Measurements from ENCODE around the gene CCDC138.
A peak's percentile ranks its signal among the peaks of the same experiment; 100 is the strongest.
"Not testable (repeated sequence)": the region's sequence is repeated elsewhere in the genome, so short reads cannot be mapped to it uniquely, and the experiment has no call there.

CCDC138 gene

GRCh38 chr2:108786354-108787215 lies at the start of gene CCDC138:
Gene CCDC138 (plus strand): TSS chr2:108786771. CDS start chr2:108786823, 52 bp downstream.
- peak; percentile 89 to 91 for DNase-seq

DNA sequence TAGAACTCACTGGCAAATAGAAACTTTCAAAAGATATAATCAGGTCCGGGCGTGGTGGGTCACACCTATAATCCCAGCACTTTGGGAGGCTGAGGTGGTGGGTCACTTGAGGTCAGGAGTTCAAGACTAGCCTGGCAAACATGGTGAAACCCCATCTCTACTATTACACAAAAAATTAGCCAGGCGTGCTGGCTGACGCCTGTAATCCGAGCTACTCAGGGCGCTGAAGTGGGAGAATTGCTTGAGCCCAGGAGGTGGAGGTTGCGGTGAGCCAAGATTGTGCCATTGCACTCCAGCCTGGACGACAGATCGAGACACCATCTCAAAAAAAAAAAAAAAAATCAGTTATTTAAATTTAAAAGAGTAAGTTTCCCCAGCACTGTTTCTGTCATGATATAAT lies 28.6 kb upstream of the CCDC138 start:
- not testable (repeated sequence) for DNase-seq

DNA sequence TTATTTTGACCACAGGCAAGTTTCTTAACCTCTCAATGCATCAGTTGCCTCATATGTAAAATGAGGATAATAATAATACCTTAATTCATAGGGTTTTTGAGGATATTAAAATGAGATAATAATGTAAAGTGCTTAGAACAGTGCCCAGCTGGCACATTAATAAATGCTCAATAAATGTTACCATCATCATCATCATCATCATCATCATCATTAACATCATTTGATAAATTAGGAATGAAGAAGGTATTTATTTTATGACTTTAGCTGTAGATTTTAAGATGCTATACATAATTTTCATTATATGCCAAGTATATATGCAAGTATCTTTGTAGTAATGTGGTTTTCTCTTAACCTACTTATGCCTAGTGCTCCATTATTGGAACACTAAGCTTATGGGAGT lies 24.0 kb upstream of the CCDC138 start:
- not testable (repeated sequence) for DNase-seq

GRCh38 chr2:108766671-108767070 lies 19.9 kb upstream of the CCDC138 start:
- not testable (repeated sequence) for DNase-seq

GRCh38 chr2:108767859-108768258 lies 18.7 kb upstream of the CCDC138 start:
- not testable (repeated sequence) for DNase-seq

GRCh38 chr2:108776475-108776874 lies 10.1 kb upstream of the CCDC138 start:
- no peak for DNase-seq

- no peak for DNase-seq
Observed at GRCh38 chr2:108778857-108779256, 7.7 kb upstream of the CCDC138 start.

- DNase-seq = no peak
Observed at GRCh38 chr2:108786008-108786353, 590 bp upstream of the CCDC138 start.

DNA sequence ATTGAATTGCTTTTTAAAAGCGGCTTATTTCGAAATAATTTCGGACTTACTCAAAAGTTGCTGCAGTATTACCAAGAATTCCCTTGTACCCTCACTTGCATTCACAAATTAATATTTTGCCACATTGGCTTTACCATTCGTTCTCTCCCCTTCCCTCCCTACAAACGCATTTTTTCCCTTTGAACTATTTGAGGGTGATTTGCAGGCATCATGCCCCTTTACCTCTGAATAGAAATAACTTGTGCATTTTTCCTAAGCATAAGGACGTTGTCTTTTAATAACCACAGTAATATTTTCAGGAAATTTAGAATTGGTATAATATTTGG lies 608 bp downstream of the CCDC138 start:
- no peak for DNase-seq

- no peak for DNase-seq
Observed at GRCh38 chr2:108803045-108803736, 16.6 kb downstream of the CCDC138 start.

DNA sequence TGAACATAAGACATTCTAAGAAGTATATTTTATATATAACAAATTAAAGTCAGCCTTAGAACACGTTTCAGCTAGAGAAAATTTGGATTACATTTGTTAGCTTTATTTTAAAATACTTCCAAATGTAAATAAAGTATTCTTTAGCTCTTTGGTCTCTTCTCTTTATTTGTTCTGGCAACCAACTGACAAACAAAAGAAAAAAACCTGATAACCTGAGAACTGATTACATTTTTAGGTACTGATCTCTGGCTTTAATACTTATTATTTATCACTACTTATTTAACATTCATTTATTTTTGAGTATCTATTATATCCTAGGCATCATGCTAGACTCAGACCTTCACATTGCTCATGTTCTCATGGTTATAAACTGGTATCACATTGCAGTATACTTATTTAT lies 18.5 kb downstream of the CCDC138 start:
- no peak for DNase-seq

DNA sequence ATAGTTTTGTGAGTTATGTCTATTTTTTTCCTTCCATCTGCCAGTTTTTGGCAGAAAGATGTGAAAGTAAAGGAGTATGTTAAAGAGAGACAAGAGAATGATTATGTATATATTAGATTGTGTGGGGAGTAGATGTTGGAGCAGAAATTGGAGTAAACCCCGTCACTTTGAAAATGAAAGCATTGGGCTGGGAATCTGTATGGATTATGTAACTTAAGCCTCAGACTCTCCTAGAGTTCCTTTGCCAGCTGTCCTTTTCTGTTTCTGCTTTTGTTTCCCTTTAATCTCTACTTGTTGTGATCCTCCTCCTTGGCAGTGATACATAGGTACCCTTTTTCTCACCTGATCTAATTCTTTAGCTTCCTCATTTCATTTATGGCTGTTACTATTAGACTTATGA lies 19.2 kb downstream of the CCDC138 start:
- DNase-seq = no peak

GRCh38 chr2:108806371-108807113 lies 20.0 kb downstream of the CCDC138 start:
- no peak for DNase-seq

DNA sequence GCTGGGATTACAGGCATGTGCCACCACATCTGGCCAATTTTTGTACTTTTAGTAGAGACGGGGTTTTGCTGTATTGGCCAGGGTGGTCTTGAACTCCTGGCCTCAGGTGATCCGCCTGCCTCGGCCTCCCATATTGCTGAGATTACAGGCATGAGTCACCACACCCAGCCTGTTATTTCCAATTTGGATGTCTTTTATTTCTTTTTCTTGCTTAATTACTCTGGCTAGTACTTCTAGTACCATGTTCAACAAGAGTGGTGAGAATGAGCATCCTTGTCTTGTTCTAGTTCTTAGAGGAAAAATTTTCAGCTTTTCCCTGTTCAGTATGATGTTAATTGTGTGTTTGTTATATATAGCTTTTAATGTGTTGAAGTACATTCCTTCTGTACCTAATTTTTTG lies 23.4 kb downstream of the CCDC138 start:
- no peak for DNase-seq

- DNase-seq = no peak
Observed at GRCh38 chr2:108810993-108811957, 24.7 kb downstream of the CCDC138 start.

DNA sequence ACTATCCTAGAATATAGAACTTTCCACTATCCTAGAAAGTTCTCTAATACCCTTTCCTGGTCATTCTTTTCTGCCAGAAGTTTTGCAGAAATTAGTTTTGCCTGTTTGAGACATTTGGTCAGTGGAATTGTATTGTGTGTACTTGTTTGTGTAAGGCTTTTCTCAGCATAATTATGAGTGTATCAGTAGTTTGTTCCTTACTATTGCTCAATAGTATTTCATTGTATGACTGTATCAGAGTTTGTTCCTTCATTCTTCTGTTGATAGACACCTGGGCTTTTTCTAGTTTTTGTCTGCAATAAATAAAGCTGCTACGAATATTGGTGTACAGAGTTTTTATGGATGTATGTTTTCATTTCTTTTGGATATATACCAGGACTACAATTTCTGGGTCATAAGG lies 27.2 kb downstream of the CCDC138 start:
- no peak for DNase-seq

DNA sequence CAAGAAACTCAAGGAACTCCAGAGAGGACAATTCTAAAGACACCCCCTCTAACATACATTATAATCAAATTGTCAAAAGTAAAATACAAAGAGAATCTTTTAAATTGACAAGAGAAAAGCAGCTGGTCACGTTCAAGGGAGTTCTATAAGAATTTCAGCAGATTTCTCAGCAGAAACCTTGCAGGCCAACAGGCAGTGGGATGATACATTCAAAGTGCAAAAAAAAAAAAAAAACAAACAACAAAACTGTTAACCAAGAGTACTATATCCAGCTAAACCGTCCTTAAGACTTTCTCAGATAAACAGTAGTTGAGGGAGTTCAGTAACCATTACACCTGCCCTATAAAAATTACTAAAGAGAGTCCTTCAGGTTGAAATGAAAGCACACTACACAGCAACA lies 33.9 kb downstream of the CCDC138 start:
- no peak for DNase-seq

GRCh38 chr2:108823286-108823685 lies 36.7 kb downstream of the CCDC138 start:
- no peak for DNase-seq

DNA sequence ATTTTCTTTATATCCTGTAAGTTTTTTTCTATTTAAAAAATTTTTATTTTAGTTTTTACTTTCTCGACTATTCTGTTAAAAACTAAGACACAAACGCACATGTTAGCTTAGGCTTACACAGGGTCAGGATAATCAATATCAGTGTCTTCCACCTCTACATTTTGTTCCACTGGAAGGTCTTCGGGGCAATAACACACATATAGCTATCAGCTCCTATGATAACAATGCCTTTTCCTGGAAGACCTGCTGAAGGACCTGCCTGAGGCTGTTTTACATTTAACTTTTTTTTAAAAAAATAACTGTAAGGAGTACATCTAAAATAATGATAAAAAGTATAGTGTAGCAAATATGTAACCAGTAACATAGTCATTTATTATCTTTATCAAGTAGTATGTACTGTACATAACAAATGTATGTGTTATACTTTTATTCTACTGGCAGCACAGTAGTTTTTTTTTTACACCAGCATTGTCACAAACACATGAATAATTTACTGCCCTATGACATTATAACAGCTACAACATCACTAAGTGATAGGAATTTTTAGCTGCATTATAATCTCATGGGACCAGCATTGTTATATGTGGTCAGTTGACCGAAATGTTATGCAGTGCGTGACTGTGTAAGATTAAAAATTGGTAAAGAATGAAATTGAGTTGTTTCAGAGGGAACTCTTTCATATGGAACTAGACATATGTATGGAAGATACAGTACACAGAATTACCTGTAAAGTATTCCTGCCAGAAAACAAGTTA lies 37.9 kb downstream of the CCDC138 start:
- DNase-seq = no peak

DNA sequence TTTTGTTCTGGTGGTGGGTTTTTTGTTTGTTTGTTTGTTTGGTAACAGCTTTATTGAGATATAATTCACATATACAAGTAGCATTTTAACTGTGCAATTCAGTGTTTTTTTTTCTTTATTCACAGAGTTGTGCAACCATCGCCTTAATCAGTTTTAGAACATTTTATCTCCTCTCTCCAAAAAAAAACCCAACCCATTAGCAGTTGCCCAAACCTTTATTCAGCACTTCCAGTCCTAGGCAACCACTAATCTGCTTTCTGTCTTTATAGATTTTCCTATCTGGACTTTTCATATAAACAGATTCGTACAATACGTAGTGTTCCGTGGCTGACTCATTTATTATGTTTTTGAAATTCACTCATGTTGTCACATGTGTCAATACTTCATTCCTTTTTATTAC lies 38.7 kb downstream of the CCDC138 start:
- DNase-seq = no peak

DNA sequence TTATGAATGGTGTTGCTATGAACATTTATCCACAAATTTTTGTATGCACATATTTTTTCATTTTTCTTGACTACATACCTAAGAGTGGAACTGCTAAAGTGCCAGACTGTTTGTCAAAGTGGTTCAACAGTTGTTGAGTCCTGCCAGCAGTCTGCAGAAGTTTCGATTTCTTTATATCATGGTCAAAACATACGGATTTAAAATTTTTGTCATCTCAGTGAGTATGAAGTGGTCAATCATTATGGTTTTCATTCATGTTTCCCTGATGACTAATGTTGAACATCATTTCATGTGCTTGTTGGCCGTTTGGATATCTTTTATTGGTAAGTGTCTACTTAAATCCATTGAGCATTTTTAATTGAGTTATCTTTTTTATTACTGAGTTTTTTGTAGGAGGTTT lies 39.2 kb downstream of the CCDC138 start:
- no peak for DNase-seq
